NCI-H748 (cell line): ENCODE data around the gene GPR137.
"Not testable (repeated sequence)": the region's sequence is repeated elsewhere in the genome, so short reads cannot be mapped to it uniquely, and the experiment has no call there.

Source experiments
- DNase-seq: peaks from one replicate; lab custom pipeline; 2025; ENCODE audit not compliant: unreplicated experiment; lab: John Stamatoyannopoulos, UW

The GPR137 gene

DNA sequence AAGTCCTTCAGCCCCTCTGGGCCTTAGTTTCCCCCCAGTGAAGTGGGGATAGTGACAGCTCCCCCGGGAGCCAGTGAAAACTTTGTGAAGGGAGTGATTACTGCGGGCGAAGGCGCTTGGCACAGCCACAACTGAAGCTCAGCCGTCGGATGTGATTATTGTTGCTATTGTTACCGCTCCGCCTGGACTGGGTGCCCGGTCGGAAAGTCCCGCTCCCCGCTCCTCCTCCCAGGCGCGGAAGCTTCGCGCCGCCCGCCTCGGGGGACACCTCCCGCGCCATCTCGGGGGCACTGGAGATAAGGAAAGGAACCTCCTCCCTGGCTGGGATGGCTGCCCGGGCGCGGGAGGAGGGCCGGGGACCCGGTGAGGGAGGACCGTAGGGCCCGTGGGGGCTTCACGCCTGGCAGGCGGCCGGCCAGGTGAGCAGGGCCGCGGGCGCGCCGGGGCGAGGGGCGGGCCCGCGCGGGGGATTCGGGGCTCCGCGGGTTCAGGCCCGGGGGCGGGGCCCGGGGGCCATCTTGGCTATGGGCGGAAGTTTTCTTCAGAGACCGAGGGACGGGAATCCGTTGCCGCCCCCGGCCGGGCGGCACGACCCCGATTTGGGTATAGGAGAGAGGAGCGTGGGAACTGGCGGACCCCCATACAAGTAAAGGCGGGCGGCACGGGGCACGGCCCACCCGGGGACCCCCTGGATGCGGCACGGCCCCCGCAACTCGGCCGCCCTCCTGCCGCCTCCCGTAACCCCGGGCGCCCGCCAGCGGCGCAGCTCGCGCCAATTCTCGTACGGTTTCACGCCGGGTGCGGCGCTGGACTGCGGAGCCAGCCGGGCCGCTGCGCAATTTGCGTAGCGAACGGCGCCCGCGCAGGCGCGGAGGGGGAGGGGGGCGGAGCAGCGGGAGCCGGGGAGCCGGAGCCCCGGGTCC lies at the start of gene GPR137:
Gene GPR137 (plus strand): TSS at position 887 of the 923 bp plus-strand sequence. CDS start 677 bp downstream, outside the sequence.
- DNase-seq = peak; percentile 91

GRCh38 chr11:64237484-64237951 lies 48.1 kb upstream of the GPR137 start:
- DNase-seq = peak; percentile 97

DNA sequence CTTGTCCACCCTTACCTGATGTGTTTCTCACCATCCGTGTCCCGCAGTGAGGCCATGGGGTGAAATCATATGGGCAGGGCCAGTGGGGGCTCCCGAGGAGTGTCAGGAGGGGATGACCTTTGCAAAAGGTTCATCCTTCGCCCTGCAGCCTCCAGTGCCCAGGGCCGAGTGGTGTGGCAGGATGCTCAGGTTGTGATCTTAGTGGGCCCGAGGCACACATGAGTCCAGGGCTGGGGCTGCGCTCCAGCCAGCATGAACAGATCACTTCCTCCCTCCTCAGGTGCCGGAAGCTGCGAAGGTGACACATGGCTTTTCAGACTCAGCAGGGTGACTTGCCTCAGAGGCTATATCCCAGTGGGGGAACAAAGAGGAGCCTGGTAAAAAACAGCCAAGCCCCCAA lies 47.6 kb upstream of the GPR137 start:
- DNase-seq = no peak

- DNase-seq = no peak
Measured at GRCh38 chr11:64238999-64239398, 46.6 kb upstream of the GPR137 start.

DNA sequence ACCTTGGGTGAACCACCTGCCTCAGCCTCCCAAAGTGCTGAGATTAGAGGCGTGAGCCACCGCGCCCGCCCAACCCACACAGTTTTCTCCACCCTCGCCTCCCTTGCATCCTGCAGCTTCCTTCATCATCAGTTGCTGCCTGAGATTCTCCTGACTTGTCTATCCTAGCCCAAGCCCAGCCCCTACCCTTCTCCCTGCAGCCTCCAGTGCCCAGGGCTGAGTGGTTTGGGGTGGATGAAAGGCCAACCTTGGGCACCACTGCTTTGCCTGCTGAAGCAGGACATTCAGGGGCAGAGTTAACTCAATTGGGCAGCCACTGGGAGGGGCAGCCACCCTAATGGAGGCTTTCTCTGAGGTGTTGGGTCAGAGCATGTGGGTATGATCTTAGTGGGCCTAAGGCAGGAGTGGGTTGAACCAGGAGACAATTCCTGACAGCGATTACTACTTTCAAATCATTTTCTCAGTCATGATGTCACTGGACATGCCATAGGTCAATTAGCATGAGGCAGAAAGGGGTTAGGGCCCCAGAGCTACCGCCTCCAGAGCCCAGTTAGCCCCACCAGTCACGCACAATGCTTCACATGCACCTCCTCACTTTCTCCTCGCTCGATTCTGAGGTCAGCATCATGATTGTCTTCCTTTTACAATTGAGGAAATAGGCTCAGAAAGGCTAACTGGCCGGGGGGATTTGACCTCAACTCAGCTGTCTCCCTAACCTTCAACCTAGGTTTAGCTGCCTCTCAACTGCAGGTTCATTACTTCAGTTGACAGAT lies 45.8 kb upstream of the GPR137 start:
- DNase-seq = no peak

DNA sequence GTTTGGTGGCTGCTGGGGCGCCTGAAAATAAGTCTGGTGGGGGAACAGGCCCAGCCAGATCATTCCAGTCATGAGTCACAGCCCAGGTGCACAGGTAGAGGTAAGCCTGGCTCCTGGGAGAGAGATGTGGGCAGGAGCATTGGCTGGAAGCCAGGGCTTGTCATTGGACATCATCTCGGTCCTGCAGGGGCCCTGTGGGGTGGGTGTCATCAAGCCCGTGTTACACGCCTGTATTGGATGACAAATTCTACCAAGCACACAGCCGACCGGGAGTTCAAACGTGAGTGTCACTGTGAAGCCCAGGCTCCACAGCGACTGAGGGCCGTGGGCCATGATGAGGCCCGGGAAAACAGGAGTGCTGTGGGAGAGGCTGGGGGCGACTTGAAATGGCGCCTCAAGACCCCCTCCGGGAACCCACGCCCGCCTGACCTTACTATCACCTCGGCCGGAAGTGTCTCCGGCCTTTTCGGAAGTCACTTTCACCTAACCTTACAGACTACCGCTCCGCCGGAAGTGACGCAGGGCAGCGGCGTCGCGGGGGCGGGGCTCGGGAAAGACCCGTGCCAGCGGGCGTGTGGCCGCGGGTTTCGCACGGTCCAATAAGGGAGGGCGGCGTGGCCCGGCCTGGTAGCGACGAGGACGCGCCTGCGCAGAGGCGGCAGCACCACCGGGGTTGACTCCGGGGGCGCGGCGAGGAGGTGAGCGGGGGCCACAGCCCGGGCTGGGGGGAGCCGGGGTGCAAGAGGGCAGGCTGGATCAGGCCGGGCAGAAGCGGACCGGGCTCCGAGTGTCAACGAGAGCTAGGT lies 45.0 kb upstream of the GPR137 start, which contains the start of gene FKBP2:
Gene FKBP2 (plus strand): TSS at position 661 of the 806 bp plus-strand sequence. CDS start 1,293 bp downstream, outside the sequence.
- peak; percentile 98 for DNase-seq

DNA sequence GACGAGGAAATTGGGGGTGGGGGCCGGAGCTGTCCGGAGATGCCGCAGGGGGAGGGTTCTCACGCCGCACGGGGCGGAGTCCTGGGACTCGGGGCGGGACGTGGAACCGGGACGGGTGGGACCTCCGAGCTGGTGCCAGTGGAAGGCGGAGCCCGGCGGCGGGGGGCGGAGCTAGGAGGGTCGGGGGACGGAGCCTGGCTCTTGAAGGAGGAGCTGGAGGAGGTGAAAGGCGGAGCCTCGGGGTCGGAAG lies 44.5 kb upstream of the GPR137 start:
- no peak for DNase-seq

GRCh38 chr11:64241491-64242374 lies 43.9 kb upstream of the GPR137 start:
- DNase-seq = peak; percentile 97

GRCh38 chr11:64243236-64243854 lies 42.3 kb upstream of the GPR137 start:
- no peak for DNase-seq

DNA sequence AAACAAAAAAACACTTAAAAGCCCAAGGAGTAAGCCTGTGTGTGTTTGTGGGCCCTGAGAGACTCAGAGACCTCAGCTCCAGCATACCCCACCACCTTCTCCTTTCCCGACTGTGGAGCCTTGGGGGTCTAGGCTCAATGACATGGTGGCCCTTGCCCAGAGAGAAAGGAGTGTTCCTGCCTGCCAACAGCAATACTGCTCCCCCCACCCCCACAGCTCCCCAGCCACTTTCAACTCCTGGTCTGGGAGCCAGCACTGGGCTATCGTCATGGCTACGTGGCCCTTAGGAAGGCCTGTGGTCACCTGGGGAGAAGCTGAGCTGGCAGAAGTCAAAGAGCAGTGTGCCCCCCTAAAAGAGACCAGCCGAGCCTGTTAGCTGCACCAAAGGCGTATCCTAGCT lies 41.5 kb upstream of the GPR137 start:
- no peak for DNase-seq

GRCh38 chr11:64244966-64245365 lies 40.7 kb upstream of the GPR137 start:
- no peak for DNase-seq

DNA sequence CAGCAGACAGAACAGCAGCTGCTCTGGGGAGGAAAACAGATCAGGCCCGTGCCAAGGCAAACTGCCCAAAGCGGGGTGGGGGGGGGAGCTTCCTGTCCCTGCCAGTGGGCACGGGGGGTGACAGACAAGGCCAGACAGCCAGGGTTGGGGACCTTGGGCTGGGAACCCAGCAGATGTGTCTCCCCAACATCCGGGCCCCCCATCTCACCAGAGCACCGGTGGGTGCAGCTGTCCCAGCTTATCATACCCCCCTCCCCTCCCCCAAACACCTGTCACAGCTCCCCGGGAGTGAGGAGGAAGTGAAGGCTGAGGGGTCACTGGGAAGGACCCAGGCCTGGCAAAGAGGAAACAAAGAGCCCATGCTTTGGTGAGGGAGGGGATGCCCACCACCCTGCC lies 40.2 kb upstream of the GPR137 start:
- DNase-seq = peak; percentile 43

DNA sequence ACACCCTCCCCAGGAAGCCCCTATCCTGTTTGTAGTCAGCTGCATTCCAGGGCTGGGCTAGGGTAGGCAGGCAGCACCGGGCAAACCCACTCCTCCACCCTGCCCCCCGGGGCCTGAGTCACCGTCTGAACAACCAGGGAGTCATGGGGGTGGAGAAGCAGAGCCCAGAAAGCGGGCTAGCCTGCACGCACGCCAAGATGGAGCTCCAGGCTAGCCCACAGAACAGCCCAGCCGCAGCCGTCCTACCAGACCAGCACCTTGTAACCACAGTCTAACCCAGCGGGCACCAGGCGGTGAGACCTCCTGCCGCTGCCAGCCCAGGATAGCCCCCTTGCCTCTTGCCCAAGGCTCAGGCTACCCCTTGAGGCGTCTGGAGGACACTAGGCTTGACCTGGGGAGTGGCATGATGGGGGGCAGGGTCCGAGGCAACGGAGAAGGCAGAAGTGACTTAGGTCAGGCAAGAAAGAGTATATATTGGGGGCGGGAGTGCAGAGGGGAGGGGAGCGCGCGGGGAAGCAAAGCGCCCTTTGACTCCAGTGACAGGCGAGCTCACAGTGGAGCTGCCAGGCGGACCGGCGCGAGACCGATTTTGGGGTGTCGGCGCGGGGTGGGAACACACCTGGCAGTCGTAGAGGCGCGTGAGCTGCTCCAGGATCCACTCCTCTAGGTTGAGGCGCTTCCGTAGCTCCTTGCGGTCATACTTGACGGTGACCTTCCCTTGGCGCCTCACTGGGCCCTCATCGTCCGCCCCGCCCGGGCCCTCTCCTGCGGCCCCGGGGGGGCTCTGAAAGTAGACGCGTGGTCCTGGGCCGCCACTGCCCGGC lies 39.6 kb upstream of the GPR137 start:
- DNase-seq = peak; percentile 56

- DNase-seq = not testable (repeated sequence)
Measured at GRCh38 chr11:64246621-64246870, 39.1 kb upstream of the GPR137 start.

DNA sequence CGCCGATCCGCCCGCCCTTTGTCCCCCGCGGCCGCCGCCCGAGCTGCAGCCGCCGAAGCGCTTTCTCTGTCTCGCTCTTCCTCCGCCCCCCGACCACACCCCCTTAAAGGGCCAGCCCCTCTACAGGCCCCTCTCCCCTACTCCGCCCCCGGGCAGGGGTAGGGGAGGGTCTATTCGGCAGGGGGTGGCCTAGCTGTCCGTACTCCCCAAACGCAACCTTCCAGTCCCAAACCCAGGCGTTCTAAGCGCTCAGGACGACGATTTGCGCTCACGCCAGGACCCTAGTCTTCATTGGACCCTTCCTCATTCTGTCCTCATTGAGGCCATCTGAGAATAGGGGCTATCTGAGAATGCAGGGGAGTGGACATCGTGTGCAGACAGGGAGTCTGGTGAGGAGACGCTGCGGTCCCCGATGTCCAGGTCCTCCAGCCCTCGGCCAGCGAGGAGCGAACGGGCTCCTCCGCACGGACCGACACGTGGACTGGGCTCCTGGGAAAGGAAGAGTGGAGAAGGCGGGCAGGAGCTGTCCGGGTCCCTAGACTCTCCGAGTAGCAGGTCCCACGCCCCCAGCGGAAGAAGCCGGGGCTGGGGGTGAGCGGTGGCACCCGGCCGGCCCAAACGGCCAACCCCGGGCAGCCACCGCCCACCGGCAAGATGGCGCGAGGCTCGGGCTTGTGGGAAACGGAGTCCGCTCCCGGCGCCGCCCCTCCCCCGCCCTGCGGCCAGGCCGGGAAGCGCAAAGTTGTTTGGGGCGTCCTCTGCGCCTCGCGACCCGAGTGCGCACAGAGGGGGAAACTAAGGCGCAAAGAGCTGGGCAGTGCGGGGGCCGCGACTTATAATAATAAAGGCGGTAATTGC lies 38.5 kb upstream of the GPR137 start, which contains the start of gene PPP1R14B:
Gene PPP1R14B (minus strand): TSS at position 73 of the 858 bp plus-strand sequence. CDS start 270 bp downstream, outside the sequence.
- peak; percentile 91 for DNase-seq

DNA sequence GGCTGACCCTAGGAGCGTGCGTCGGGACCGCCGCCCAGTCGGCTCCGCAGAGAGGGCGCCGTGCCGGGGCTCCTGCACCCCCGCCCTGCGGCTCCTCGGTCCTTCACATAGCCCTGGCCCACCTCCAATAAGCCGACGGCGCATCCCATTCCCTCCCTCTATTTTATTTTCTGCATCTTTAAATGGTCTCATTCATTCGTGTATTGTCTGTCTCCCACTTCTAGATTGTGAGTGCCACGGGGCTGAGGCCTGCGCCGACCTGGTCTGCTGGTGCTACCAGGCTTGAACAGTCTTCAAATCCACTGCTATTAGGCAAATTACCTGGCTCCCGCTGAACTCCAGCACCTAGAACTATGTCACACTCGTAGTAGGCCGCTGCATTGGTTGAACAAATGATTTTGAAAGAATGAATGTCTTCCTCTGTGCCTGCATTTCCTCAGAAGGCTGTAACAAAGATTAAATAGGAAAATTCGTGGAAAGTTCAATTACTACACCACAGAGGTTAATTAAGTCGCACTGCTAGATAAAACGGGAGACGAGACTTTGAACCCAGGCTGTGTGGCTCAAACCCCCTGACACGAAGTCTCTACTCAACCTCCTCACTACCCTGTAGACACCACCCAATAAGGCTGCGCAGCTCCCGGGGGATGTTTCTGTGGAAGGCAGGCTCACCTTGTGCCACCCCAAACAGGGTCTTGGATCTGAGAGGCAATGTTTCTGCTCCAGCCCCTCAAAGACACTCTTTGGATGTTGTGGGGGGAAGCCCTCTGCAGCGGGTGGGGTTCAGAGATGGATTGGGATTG lies 37.7 kb upstream of the GPR137 start:
- DNase-seq = peak; percentile 59

GRCh38 chr11:64248578-64248977 lies 37.1 kb upstream of the GPR137 start:
- no peak for DNase-seq
